T47D (cell line): ENCODE results near the gene MTX2.
A peak's percentile ranks its signal among the peaks of the same experiment; 100 is the strongest.
"Not testable (repeated sequence)": the region's sequence is repeated elsewhere in the genome, so short reads cannot be mapped to it uniquely, and the experiment has no call there.

Experiments used
- DNase-seq, 2 experiments: peaks; one replicate each; pipeline versions ENCODE4 v3.0.0 to v3.0.0-alpha.2; 2011 to 2012; ENCODE audit warnings: low read depth in 1 of 2, low spot score in 1 of 2
- JUND ChIP-seq: IDR thresholded peaks from 2 replicates; pipeline ENCODE4 v1.6.1; 2012; ENCODE audit warnings: low read depth
- in situ Hi-C: cut with HindIII; loops from 2 replicates; pipeline ENCODE4 v1.10.0; 2016; ENCODE audit warnings: low sequenced_read_pairs, low pct_unique_long_range_greater_than_20kb

The MTX2 gene

GRCh38 chr2:176297067-176297466 is 27.8 kb downstream of the MTX2 start:
- TF ChIP-seq JUND, result no peak
- no peak for DNase-seq
- in situ Hi-C loops, result no loop called here

DNA sequence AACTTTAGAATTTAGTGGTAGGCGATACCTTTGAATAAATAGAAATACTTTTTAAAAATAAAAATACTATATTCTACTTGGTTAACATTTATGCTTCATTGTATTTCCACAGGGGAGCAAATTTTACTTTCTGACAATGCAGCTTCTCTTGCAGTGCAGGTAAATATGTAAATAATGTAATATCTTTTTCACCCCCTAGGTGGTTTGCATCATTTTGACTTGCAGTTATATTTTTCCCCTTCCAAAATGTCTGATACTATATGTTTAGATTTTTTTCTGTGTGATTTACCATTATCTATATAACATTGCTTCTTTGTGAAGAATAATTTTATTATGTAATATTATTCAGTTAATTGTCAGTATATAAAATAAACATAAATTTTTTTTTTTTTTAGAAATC is 28.5 kb downstream of the MTX2 start:
- in situ Hi-C loops, result no loop called here

GRCh38 chr2:176306020-176306419 is 36.8 kb downstream of the MTX2 start:
- DNase-seq, in situ Hi-C loops: not testable (repeated sequence)

More for the DNA sequence above, 28.5 kb downstream of the MTX2 start:
- TF ChIP-seq JUND, result no peak
- no peak for DNase-seq

DNA sequence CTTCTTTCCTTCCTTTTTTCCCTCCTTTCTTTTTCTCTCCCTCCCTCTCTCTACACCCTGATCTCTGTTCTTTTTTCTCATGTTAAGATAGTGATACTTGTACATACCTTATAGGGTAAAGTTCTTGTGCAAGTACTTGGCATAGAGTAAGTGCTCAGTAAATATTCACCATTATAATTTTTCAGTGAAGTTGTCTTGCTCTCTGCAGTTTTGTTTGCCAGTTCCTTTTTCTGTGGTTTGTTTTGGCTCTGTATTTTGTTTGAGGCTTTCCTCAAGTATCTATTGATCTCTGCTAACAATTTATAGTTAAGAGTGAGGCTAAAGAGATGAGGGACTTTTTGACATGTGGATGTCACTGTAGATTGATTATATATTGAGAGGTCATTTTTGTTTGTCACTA is 48.0 kb downstream of the MTX2 start:
- DNase-seq, result peak in 1 of 2 experiments; percentile 60
- in situ Hi-C loops, result no loop called here
- TF ChIP-seq JUND, result no peak

- in situ Hi-C loops, result no loop called here
- TF ChIP-seq JUND, result no peak
- DNase-seq, result peak in 1 of 2 experiments; percentile 10
Observed at GRCh38 chr2:176317623-176318065, 48.4 kb downstream of the MTX2 start.

DNA sequence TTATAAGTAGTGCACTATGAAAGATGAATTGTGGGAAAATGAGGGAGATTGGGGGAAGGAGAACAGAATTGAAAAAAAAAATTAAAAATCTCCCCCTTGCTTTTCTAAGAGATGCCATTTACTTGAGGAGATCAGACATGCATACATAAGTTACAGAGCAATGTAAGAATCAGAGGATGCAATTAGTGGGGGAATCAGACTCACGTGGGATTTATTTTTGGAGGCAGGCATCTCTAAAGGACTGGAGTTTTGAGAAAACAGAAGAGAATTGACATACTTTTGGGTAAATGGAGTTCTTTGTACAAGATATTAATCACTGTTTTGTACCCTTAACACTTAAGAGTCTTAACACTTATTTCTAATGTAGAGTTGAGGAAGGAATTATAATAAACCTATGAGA is 52.7 kb downstream of the MTX2 start:
- TF ChIP-seq JUND, result no peak
- DNase-seq, result no peak
- in situ Hi-C loops, result no loop called here

- in situ Hi-C loops, result no loop called here
- DNase-seq, result no peak
- no peak for TF ChIP-seq JUND
Observed at GRCh38 chr2:176324862-176325261, 55.6 kb downstream of the MTX2 start.

GRCh38 chr2:176325732-176326131 is 56.5 kb downstream of the MTX2 start:
- peak in 1 of 2 experiments; percentile 21 for DNase-seq
- in situ Hi-C loops, result no loop called here

GRCh38 chr2:176328149-176328548 is 58.9 kb downstream of the MTX2 start:
- DNase-seq, result no peak
- TF ChIP-seq JUND, result no peak
- in situ Hi-C loops, result no loop called here

More at GRCh38 chr2:176325732-176326131, 56.5 kb downstream of the MTX2 start:
- no peak for TF ChIP-seq JUND

DNA sequence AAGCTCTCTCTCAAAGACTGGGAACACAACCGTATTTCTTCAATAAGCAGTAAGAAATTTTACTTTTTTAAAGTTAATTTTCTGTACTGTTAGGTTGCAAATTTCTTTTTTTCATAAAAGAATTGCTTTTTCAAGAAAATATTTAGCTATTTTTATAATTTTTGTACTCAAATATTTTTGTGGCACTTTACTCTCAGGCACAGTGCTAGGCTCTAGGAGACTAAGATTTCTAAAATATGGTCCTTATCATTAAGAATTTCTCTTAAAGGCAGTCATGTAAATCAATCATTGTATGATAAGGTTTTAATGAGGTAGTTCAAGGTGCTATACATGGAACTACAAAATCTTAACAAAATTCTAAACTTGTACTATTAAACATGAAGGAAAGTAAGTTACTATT is 61.4 kb downstream of the MTX2 start:
- no peak for DNase-seq
- no peak for TF ChIP-seq JUND
- in situ Hi-C loops, result no loop called here

- TF ChIP-seq JUND, result no peak
- in situ Hi-C loops, result no loop called here
- no peak for DNase-seq
Observed at GRCh38 chr2:176331646-176332045, 62.4 kb downstream of the MTX2 start.

DNA sequence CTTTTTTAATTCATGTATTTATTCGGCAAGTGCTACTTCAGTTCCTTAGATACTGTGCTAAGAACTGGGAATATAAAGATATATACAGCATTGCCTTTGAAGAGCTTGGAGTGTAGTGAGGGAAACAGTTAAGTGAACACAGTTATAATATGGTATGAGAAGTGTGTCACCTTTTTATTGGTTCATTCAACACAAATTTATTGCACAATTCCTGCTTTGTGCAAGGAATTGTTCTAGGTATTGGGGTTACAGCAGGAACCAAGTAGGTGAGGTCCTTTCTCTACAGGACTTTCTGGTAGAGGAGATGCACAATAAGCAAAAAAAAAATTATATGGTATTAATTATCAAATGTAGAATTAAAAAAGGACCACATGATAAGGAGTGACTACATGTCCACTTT is 65.5 kb downstream of the MTX2 start:
- no peak for DNase-seq
- TF ChIP-seq JUND, result no peak
- in situ Hi-C loops, result no loop called here

GRCh38 chr2:176338395-176338794 is 69.2 kb downstream of the MTX2 start:
- in situ Hi-C loops, result no loop called here
- TF ChIP-seq JUND, result no peak
- no peak for DNase-seq

DNA sequence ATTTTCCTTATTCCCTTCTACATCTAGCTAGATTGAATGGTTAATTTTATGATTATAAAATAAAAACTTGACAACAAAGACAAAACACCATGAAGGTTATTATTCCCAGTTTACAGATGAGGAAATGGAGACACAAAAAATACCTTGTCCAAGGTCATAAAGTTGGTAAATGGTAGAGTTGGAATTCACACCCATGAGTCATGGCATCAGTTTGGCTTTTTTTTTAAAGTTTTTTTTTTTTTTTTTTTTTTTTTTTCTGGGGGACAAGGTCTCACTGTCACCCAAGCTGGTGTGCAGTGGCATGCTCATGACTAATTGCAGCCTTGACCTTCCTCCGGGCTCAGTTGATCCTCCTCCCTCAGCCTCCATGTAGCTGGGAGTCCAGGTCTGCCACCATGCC is 70.0 kb downstream of the MTX2 start:
- no peak for TF ChIP-seq JUND
- DNase-seq, result no peak
- in situ Hi-C loops, result no loop called here
